Caco-2 (cell line): ENCODE data around the gene PXN. TPM values are rescaled to one million over a fixed set of nuclear protein-coding genes. Genes with fewer than 3 reads are reported as not detected.

ENCODE experiments used
- BruUV-seq: library from RNA; stranded (reverse); fragments of 400-500 nt; replicated peaks from 2 replicates; lab custom pipeline; 2021; lab: Mats Ljungman, UMichigan
- CTCF ChIA-PET: fragments of 300-600 bp; sonication (Branson Sonifier 250); formaldehyde crosslinking; loops from one replicate; lab custom pipeline; 2022; ENCODE audit warnings: antibody characterized with exemption; lab: Charles Lee
- POLR2A ChIA-PET: fragments of 300-600 bp; sonication (Branson Sonifier 250); formaldehyde crosslinking; loops from one replicate; lab custom pipeline; 2022; ENCODE audit warnings: antibody characterized with exemption; lab: Charles Lee
- DNase-seq, 2 experiments: peaks; one replicate each; pipeline versions ENCODE4 v3.0.0 to v3.0.0-alpha.2; 2020 to 2022
- H3K27me3 ChIP-seq: replicated peaks from 2 replicates; pipeline ENCODE4 v1.6.0; 2011; ENCODE audit warnings: low read length; ENCODE audit not compliant: control insufficient read depth, insufficient read depth
- H3K36me3 ChIP-seq: 2 replicates; pipeline ENCODE4 v1.5.1; 2011; ENCODE audit warnings: low read length; ENCODE audit not compliant: control insufficient read depth, insufficient read depth
- H3K4me1 ChIP-seq: fragments of 250-450 bp; sonication (Bioruptor Pico); 2 replicates; pipeline ENCODE4 v1.5.1; 2020; ENCODE audit warnings: mild to moderate bottlenecking
- H3K4me3 ChIP-seq: 2 replicates; pipeline ENCODE4 v1.5.1; 2011; ENCODE audit warnings: low read depth, mild to moderate bottlenecking, control low read depth, low read length
- H3K9me3 ChIP-seq: fragments of 250-450 bp; sonication (Bioruptor Pico); 2 replicates; pipeline ENCODE4 v1.5.1; 2020; ENCODE audit warnings: mild to moderate bottlenecking, moderate library complexity
- H3K27ac Mint-ChIP-seq: one replicate; pipeline ENCODE4 v1.8.0; 2022; ENCODE audit warnings: mixed read lengths; ENCODE audit not compliant: unreplicated experiment
- H3K27me3 Mint-ChIP-seq: one replicate; pipeline ENCODE4 v1.8.0; 2022; ENCODE audit warnings: mixed read lengths; ENCODE audit not compliant: insufficient read depth, unreplicated experiment
- H3K36me3 Mint-ChIP-seq: one replicate; pipeline ENCODE4 v1.8.0; 2022; ENCODE audit warnings: mild to moderate bottlenecking, mixed read lengths; ENCODE audit not compliant: insufficient read depth, unreplicated experiment
- H3K4me1 Mint-ChIP-seq: one replicate; pipeline ENCODE4 v1.8.0; 2022; ENCODE audit warnings: low read depth, mixed read lengths; ENCODE audit not compliant: unreplicated experiment
- H3K4me3 Mint-ChIP-seq: one replicate; pipeline ENCODE4 v1.8.0; 2022; ENCODE audit warnings: mild to moderate bottlenecking, moderate library complexity, mixed read lengths; ENCODE audit not compliant: unreplicated experiment
- H3K9me3 Mint-ChIP-seq: one replicate; pipeline ENCODE4 v1.8.0; 2022; ENCODE audit warnings: mixed read lengths; ENCODE audit not compliant: unreplicated experiment
- intact Hi-C: fragments of 100-400 bp; cut with micrococcal nuclease; formaldehyde crosslinking; loops from one replicate; pipeline ENCODE4 v1.10.0; 2022; ENCODE audit not compliant: unreplicated experiment
- total RNA-seq: library from RNA; stranded (reverse); gene quantifications from 2 replicates; pipeline ENCODE4 v1.2.3, GENCODE V29; 2022
- TF ChIP-seq, protein P1 (sequence below), 2 experiments: fragments of 200-600 bp in 1 of 2; IDR thresholded peaks; 1 replicate in 1 of 2; 2 replicates in 1 of 2; pipeline versions ENCODE4 v1.5.1 to v1.8.0; 2011 to 2022; ENCODE audit warnings: antibody characterized with exemption in 1 of 2, control low read depth in 1 of 2, inconsistent platforms in 1 of 2, low read depth in 1 of 2, low read length in 1 of 2, mild to moderate bottlenecking in 1 of 2, moderate library complexity in 1 of 2; ENCODE audit not compliant: insufficient read depth in 1 of 2, severe bottlenecking in 1 of 2, unreplicated experiment in 1 of 2

Gene PXN
- total RNA-seq, 1 experiment from 2014 or later, result 150 TPM

DNA sequence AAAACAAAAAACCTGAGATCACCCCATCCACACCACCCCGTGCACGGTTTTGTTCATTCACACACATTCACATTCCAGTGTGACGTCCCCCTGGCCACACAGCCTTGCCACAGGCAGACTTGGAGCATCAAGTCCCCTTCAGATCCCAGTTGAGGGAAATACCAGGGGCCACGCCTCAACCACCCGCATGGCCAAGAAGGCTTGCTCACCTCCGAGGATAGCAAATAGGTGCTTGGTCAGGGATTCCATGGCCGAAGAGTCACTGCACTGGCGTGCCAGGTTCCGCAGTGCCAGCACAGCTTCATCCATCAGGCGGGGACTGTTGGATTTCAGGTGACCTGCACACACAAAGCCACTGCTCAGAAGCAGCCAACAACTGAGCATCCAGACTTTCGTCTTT lies 90.0 kb downstream of the PXN start:
- Mint-ChIP-seq H3K9me3 (no peaks in the 10 kb centered on the region), H3K4me3 (no peak overlapping the region), H3K4me1 (peaks cover 14% of the 10 kb centered on the region), H3K36me3 (peaks cover 95% of the 10 kb centered on the region), H3K27ac (no peak overlapping the region), H3K27me3 (no peaks in the 10 kb centered on the region)
- no peak for DNase-seq
- TF ChIP-seq, protein P1, sequence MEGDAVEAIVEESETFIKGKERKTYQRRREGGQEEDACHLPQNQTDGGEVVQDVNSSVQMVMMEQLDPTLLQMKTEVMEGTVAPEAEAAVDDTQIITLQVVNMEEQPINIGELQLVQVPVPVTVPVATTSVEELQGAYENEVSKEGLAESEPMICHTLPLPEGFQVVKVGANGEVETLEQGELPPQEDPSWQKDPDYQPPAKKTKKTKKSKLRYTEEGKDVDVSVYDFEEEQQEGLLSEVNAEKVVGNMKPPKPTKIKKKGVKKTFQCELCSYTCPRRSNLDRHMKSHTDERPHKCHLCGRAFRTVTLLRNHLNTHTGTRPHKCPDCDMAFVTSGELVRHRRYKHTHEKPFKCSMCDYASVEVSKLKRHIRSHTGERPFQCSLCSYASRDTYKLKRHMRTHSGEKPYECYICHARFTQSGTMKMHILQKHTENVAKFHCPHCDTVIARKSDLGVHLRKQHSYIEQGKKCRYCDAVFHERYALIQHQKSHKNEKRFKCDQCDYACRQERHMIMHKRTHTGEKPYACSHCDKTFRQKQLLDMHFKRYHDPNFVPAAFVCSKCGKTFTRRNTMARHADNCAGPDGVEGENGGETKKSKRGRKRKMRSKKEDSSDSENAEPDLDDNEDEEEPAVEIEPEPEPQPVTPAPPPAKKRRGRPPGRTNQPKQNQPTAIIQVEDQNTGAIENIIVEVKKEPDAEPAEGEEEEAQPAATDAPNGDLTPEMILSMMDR (IDR thresholded peaks at IDR 0.05; ENCODE audit: insufficient read depth in 1 of 2, low read depth in 1 of 2, low read length in 1 of 2, severe bottlenecking in 1 of 2, unreplicated experiment in 1 of 2), result no peak
- no TSS peak for BruUV-seq
- Histone ChIP-seq H3K36me3 (peaks cover 6% of the 10 kb centered on the region), H3K4me1 (peaks cover 16% of the 10 kb centered on the region), H3K4me3 (no peak overlapping the region), H3K27me3 (no peaks in the 10 kb centered on the region), H3K9me3 (no peaks in the 10 kb centered on the region)
- intact Hi-C loops, result no loop called here
- POLR2A ChIA-PET, result no interaction called here
- CTCF ChIA-PET, result interaction anchor here (1.1 kb wide), 1 partner anchor 8 kb away, joined by 11 read pairs; no protein-coding TSS in a partner anchor

- peaks cover 14% of the 10 kb centered on the region for H3K4me1 Mint-ChIP-seq
- ChIA-PET CTCF (interaction anchor here (1.1 kb wide), 1 partner anchor 8 kb away, joined by 11 read pairs; no protein-coding TSS in a partner anchor), POLR2A (interaction anchor here (1.8 kb wide), 1 partner anchor 26 kb away, joined by 7 read pairs; the partner anchor contains the start of gene RPLP0)
- Histone ChIP-seq H3K36me3 (peaks cover 6% of the 10 kb centered on the region), H3K27me3 (no peaks in the 10 kb centered on the region), H3K4me1 (peaks cover 16% of the 10 kb centered on the region), H3K9me3 (no peaks in the 10 kb centered on the region), H3K4me3 (no peak overlapping the region)
- H3K4me3 Mint-ChIP-seq, result no peak overlapping the region
- H3K9me3 Mint-ChIP-seq, result no peaks in the 10 kb centered on the region
- TF ChIP-seq, protein P1 (IDR thresholded peaks at IDR 0.05; ENCODE audit: insufficient read depth in 1 of 2, low read depth in 1 of 2, low read length in 1 of 2, severe bottlenecking in 1 of 2, unreplicated experiment in 1 of 2), result no peak
- DNase-seq, result no peak
- intact Hi-C loops, result no loop called here
- peaks cover 95% of the 10 kb centered on the region for H3K36me3 Mint-ChIP-seq
- BruUV-seq, result no TSS peak
- H3K27me3 Mint-ChIP-seq, result no peaks in the 10 kb centered on the region
- H3K27ac Mint-ChIP-seq, result no peak overlapping the region
Measured at GRCh38 chr12:120175062-120175461, 90.5 kb downstream of the PXN start.

DNA sequence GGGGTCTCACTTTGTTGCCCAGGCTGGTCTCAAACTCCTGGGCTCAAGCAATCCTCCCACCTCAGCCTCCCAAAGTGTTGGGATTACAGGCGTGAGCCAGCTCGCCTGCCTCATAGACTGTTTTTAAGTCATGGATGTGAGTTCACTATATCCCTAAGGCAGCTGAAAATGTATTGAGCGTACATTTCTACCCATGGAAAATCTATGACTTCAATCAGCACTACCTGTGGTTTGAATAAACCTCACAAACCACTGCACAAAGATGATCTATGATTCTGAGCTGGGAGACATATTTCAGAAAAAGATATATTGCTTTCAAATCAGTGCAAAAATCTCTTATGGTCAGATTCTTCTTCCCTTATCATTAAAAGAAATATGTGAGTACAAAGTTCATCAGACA lies 93.5 kb downstream of the PXN start:
- H3K36me3 Mint-ChIP-seq, result peaks cover 91% of the 10 kb centered on the region
- H3K36me3 ChIP-seq, result peaks cover 8% of the 10 kb centered on the region
- BruUV-seq, result no TSS peak
- TF ChIP-seq, protein P1 (IDR thresholded peaks at IDR 0.05; ENCODE audit: insufficient read depth in 1 of 2, low read depth in 1 of 2, low read length in 1 of 2, severe bottlenecking in 1 of 2, unreplicated experiment in 1 of 2), result no peak
- H3K4me3 Mint-ChIP-seq, result no peak overlapping the region
- H3K9me3 Mint-ChIP-seq, result no peaks in the 10 kb centered on the region
- no peaks in the 10 kb centered on the region for H3K27me3 Mint-ChIP-seq
- H3K27me3 ChIP-seq, result no peaks in the 10 kb centered on the region
- CTCF ChIA-PET, result interaction anchor here (0.6 to 1.2 kb wide), 3 partner anchors 16 to 56 kb away, joined by 3 read pairs; no protein-coding TSS in a partner anchor
- H3K9me3 ChIP-seq, result no peaks in the 10 kb centered on the region
- no peak overlapping the region for H3K27ac Mint-ChIP-seq
- no peak overlapping the region for H3K4me3 ChIP-seq
- H3K4me1 Mint-ChIP-seq, result peaks cover 14% of the 10 kb centered on the region
- peaks cover 16% of the 10 kb centered on the region for H3K4me1 ChIP-seq
- DNase-seq, result no peak
- intact Hi-C loops, result no loop called here
- POLR2A ChIA-PET, result interaction anchor here (1.1 to 1.3 kb wide), 2 partner anchors 30 to 119 kb away, joined by 6 to 7 read pairs; partner anchors contain the start of gene RNU4-2
